HG03097 (cell line): ENCODE results near the gene EIF3K.

ENCODE experiments used
- ATAC-seq: cut with Tn5 transposase; IDR thresholded peaks from one replicate; pipeline ENCODE4 v1.9.1; 2021; ENCODE audit not compliant: unreplicated experiment, low FRiP score

EIF3K gene

GRCh38 chr19:38683393-38684077, 64.5 kb downstream of the EIF3K start:
- no peak for ATAC-seq

GRCh38 chr19:38684078-38684861, 65.3 kb downstream of the EIF3K start:
- ATAC-seq: no peak

GRCh38 chr19:38684862-38685665, 66.1 kb downstream of the EIF3K start:
- ATAC-seq: no peak

- no peak for ATAC-seq
These were observed 66.9 kb downstream of the EIF3K start for GRCh38 chr19:38685666-38686529.

- peak; percentile 47 for ATAC-seq
These were observed 67.5 kb downstream of the EIF3K start for GRCh38 chr19:38686530-38686888.
